Transverse colon (tissue), 4 donors: ENCODE measurements around the gene ZNF280B.

Source experiments
- EP300 ChIP-seq: sonication (generic); formaldehyde crosslinking; IDR thresholded peaks from one replicate; pipeline ENCODE4 v1.6.1; 2017; ENCODE audit warnings: antibody characterized with exemption, low read depth
- POLR2A ChIP-seq: fragments of 450-650 bp; IDR thresholded peaks from one replicate; pipeline ENCODE4 v1.6.1; 2016; ENCODE audit warnings: antibody characterized with exemption, mild to moderate bottlenecking, moderate library complexity
- POLR2AphosphoS5 ChIP-seq, 3 donors: sonication (generic); formaldehyde crosslinking; IDR thresholded peaks; one replicate each; pipeline ENCODE4 v1.6.1; 2016; ENCODE audit warnings: antibody characterized with exemption in 3 of 3
- TF ChIP-seq, protein P1 (sequence below), 5 experiments: fragments of 200-600 bp in 3 of 5; fragments of 450-650 bp in 2 of 5; sonication (generic) in 3 of 5; IDR thresholded peaks; 1 replicate in 2 of 5; 2 replicates in 3 of 5; pipeline ENCODE4 v1.5.1; 2016 to 2017; ENCODE audit warnings: antibody characterized with exemption in 5 of 5, inconsistent platforms in 3 of 5, mild to moderate bottlenecking in 2 of 5, moderate library complexity in 1 of 5

DNA sequence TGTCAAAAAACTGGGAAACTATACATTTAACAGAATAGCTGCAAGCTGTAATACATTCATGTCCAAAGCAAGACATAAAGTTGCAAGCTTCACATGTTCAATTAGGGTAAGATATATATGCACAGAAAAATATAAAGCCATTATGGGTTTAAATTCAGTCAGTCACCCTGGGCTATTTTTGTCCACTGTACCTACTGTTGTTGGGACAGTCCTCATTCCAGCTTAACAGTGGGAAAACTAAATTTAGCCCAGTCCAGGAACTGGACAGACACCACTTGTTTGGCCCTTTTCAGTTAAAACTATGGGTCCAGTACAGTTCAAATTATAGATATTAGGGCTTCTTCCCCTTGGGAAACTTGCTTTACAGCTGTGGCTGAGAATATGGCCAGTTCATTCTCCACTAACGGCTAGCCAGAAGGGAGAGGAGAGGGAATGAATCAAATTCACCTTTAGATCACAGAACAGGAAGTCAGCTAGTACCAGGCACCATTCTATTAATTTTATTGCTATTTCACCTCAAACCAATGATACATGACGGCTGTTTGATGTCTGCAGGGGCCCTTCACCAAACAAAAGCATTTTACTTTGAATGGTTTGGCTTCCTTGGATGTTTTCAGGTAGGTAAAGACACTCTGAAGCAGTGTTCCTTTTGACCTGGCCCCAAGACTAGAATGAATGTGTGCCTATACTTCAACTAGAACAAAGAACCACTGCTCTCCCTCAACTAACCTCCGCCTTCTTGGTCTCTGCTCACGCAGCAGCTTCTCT lies 22.2 kb downstream of the ZNF280B start:
- TF ChIP-seq POLR2A (no peak), EP300 (no peak), POLR2AphosphoS5 (IDR thresholded peaks at IDR 0.05) (no peak)
- TF ChIP-seq, protein P1, sequence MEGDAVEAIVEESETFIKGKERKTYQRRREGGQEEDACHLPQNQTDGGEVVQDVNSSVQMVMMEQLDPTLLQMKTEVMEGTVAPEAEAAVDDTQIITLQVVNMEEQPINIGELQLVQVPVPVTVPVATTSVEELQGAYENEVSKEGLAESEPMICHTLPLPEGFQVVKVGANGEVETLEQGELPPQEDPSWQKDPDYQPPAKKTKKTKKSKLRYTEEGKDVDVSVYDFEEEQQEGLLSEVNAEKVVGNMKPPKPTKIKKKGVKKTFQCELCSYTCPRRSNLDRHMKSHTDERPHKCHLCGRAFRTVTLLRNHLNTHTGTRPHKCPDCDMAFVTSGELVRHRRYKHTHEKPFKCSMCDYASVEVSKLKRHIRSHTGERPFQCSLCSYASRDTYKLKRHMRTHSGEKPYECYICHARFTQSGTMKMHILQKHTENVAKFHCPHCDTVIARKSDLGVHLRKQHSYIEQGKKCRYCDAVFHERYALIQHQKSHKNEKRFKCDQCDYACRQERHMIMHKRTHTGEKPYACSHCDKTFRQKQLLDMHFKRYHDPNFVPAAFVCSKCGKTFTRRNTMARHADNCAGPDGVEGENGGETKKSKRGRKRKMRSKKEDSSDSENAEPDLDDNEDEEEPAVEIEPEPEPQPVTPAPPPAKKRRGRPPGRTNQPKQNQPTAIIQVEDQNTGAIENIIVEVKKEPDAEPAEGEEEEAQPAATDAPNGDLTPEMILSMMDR (IDR thresholded peaks at IDR 0.05), result no peak
